Activated CD8-positive, alpha-beta memory T cell treated with anti-CD3 and anti-CD28 coated beads, Interleukin-2, amount 50 U/mL, for 24 hours (primary cell): ENCODE data around the gene WDR74.
"Not testable (repeated sequence)": the region's sequence is repeated elsewhere in the genome, so short reads cannot be mapped to it uniquely, and the experiment has no call there.

Experiments
- DNase-seq: peaks from one replicate; pipeline ENCODE4 v3.0.0-alpha.2; 2020; ENCODE audit errors: extremely low read depth

WDR74 gene

DNA sequence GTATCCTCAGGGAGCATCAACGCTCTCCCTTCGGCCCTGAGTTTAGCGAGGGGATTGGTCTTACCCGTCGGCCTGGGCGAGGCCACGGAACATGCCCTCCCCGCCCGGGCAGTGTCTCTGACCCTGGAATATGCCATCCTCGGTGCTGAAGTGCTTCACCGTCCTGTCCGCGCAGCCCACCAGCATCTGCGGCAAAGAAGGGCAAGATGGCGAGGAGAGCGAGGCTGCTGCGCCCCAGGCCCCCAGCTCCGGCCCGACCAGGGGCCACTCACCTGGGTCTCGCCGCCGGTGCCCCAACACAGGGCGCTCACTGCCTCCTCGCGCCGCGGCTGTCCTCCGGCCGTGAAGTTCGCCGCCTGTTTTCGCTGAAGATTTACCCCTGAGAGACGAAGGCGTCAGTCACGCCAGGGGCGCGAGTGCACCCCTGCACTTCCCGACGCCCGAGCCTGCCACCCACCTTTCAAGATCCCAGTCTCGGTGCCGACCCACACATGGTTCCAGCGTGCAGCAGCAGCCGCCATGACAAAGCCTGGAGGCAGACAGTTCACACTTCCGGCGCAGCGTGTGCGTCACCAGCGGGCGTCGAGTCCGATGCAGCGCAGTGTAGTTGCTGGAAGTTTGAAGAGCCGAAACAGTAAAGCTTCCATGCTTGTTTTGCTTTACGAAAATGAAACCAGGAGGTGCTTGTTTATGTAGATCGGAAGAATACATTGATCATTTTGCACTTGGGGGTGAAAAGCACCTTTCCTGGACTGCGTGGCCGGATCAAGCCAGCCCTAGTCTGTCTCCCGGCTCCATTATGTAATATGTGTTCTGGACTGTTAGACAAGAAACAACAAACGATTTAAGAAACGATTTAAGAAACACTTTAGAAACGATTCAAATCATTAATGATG, at the start of gene WDR74:
Gene WDR74 (minus strand): TSS at position 541 of the 896 bp plus-strand sequence. CDS start 20 bp downstream, at position 521.
- peak; percentile 87 for DNase-seq

DNA sequence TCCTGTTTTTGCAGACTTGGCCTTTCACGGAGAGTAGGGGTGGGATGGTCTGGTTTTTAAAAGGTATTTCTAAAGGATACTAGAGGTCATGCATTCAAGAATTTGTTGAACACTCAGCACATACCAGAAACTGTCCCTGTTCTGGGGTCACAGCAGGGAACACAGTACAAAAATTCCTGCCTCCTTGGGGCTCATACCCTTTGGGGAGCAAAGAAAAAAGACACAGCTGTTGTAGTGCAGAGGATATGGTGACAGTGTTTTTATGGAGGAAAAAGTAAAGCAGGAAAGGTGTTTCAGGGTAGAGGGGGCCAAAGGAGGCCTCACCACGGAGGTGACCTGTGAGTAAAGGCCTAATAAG, 49.7 kb upstream of the WDR74 start:
- no peak for DNase-seq

DNA sequence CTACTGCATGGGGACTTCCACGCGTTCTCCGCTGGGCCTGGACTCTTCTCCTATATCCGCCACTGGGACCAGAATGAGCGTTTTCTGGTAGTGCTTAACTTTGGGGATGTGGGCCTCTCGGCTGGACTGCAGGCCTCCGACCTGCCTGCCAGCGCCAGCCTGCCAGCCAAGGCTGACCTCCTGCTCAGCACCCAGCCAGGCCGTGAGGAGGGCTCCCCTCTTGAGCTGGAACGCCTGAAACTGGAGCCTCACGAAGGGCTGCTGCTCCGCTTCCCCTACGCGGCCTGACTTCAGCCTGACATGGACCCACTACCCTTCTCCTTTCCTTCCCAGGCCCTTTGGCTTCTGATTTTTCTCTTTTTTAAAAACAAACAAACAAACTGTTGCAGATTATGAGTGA, 49.0 kb upstream of the WDR74 start:
- DNase-seq, result no peak

DNA sequence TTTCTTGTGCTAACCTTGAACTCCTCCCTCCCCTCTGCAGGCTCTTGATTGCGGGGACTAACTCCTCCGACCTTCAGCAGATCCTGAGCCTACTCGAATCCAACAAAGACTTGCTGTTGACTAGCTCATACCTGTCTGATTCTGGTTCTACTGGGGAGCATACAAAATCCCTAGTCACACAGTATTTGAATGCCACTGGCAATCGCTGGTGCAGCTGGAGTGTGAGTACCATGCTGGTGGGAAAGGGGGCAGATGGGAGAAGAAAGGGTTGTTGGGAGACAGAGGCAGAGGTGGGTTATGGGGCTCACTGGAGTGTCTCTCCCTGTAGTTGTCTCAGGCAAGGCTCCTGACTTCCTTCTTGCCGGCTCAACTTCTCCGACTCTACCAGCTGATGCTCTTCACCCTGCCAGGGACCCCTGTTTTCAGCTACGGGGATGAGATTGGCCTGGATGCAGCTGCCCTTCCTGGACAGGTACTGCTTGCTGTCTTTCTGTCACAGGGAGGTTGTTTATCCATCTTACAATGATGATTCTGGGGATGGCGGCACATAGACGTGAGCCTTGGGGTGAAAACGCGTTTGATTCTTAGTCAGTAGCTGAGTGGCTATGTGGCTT, 45.9 kb upstream of the WDR74 start:
- no peak for DNase-seq

DNA sequence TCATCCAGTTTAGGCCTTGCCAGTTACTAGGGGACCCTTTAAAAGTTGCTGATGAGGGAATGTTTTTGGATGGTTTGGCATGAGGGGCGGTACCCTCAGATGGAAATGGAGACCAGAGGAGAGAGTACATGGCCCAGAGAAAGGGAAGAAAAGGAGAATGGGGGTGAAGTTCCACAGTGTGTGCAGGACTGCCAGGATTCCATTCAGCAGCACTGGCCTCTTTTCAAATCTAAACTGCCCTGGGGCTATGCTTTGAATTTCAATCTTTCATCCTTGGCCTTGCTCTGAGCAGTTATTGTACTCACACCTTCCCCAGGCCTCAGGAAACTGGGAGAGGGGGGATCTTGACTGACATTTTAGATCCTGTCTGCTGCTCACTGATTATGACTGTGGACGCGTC, 44.3 kb upstream of the WDR74 start:
- DNase-seq, result no peak

DNA sequence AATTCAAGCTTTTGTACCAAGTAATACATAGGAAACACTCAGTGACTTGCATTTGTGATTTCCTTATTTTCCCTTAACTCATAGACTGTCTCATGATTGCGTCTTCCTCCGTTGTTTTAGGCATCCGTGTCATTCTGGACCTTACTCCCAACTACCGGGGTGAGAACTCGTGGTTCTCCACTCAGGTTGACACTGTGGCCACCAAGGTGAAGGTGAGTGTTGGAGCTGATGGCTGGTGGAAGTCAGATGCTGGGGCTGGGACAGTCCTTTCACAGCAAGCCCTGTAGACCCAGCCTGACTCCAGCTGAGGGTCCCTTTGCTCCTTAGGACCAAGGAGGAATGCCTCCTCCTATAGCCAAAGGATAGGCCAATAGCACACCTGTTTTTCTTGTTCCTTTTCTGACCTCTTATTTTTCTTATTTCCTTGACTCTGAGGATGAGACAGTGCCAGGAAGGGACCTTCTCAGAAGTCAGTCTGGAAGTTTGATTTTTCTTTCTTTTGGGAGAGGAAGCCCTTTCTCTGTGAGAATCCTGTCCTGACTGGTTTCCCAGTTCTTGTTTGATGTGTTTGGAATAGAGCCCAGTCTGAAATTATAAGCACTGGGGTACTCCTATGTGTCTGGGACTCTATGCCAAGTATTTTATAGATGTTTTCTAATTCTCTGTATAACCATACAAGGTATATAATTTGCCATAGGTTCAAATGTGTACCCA, 43.6 kb upstream of the WDR74 start:
- DNase-seq, result no peak

DNA sequence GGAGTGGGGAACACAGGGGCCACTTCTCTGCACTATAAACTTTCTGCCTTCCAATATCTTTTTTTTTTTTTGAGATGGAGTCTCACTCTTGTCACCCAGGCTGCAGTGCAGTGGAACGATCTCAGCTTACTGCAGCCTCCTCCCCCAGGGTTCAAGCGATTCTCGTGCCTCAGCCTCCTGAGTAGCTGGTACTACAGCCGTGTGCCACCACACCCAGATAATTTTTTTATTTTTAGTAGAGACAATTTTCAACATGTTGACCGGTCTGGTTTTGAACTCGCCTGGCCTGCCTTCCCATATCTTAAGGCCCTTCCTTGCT, 43.0 kb upstream of the WDR74 start:
- DNase-seq, result no peak

DNA sequence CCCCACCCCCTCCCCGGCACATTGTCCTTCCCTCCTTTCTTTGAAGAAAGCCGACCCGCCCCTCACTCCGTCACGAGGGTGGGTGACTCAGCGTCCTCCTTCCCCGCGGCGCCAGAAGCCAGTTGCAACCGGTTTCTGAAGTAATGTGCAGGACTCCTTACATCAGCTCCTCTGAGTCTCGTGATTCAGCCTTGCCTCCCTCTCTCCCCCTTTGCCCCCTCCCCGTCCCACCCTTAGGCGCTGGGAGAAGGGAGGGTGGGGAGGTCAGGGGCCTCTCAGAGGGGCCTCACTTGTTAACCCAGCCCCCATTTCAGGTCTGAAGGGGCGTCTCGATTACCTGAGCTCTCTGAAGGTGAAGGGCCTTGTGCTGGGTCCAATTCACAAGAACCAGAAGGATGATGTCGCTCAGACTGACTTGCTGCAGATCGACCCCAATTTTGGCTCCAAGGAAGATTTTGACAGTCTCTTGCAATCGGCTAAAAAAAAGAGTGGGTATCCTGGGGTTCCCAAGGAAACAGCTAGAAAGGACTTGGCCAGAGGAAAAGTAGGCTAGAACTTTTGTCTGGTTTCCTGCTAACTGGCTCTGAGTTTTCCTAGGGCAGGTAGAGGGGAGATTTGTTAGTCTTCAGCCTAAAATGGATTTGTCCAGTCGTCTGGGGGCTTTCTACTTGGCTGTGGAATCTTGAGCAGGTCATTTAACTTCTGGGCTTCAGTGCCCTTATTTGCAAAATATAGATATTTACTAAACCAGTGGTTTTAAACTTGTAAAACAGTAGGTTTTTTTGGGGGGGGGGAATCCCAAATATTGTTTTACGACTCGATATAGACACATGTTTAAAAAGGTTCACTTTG, 42.4 kb upstream of the WDR74 start:
- DNase-seq, result peak; percentile 90

DNA sequence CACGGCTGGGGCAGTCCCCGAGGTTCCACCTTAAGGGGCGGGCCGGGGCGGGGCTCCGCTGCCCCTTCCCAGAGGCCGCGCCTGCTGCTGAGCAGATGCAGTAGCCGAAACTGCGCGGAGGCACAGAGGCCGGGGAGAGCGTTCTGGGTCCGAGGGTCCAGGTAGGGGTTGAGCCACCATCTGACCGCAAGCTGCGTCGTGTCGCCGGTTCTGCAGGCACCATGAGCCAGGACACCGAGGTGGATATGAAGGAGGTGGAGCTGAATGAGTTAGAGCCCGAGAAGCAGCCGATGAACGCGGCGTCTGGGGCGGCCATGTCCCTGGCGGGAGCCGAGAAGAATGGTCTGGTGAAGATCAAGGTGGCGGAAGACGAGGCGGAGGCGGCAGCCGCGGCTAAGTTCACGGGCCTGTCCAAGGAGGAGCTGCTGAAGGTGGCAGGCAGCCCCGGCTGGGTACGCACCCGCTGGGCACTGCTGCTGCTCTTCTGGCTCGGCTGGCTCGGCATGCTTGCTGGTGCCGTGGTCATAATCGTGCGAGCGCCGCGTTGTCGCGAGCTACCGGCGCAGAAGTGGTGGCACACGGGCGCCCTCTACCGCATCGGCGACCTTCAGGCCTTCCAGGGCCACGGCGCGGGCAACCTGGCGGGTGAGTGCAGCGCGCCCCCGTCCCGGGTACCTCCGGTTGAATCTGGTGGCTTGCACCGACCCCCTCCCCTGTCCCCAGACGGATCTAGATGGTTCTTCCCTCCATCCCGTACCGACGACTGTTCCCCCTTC, 41.6 kb upstream of the WDR74 start, which contains the start of gene SLC3A2:
Gene SLC3A2 (plus strand): TSS at position 94 of the 776 bp plus-strand sequence. CDS start 128 bp downstream, at position 222.
- peak; percentile 64 for DNase-seq

DNA sequence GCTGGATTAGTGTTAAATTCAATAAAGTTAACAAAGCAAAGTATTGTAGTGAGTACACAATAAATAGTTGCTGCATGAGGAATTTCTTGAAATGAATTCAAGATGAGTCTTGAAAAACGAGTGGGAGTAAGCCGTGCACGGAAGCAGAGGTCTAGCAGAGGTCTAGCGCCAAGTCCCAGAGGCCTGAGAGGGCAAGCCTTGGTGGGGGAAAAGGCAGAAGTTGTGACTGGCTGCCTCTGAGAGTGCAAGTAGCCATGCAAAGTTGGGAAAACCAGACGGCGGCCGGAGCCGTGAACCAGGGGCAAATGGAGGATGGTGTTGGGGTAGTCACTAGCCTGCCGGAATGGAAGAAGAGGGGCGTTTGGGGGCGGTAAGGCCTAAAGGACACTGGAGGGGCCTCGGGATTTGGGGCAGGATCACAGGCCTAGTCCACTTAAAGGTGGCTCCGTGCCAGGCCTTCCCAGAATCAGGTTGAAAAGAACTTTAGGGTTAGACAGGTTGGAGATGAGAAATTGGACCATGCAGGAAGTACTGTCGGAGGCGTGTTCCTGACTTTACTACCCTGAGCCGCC, 40.9 kb upstream of the WDR74 start:
- DNase-seq, result peak; percentile 24

DNA sequence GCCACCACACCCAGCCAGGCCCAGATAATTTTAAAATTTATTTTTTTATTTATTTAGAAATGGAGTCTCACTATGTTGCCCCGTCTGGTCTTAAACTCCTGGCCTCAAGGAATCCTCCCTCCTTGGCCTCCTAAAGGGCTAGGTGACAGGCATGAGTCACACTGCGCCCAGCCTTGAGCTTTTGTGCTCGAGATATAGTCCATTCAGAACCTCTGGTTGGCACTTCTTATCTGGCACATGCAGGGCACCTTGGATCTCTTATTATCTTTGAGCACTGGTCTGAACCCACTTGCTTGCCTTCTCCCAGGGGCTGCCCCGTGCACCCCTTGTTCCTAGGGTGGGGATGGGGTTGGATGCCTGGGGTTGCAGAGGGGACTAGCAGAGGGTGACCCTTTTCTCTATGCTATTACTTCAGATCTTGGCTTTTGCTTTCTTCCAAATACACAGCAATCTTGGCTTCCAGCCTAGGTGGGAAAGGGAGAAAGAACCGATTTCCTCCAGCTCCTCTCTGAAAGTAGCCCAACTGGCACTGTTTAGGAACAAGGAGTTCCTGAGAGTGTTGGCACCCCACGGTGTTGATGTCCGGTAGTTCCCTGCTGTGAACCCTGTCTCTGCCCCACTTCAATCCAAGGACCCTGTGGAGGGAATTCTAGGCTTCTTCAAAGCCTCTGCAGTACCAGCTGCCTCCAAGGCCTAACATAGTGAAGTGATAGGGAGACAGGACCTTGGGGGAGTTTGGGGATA, 40.0 kb upstream of the WDR74 start:
- DNase-seq, result no peak

DNA sequence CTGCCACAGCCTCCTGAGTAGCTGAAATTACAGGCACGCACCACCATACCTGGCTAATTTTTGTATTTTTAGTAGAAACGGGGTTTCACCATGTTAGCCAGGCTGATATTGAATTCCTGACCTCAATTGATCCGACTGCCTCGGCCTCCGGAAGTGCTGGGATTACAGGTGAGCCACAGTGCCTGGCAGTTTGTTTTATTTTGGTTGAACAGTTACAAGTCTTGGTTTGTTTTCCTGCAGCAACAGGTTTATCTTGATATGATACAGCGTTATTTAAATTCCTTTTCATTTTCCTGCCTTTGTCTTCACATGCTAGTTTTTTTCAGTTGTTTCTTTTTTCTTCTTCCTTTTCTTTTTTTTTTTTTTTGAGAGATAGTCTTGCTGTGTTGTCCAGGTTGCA, 37.3 kb upstream of the WDR74 start:
- DNase-seq, result no peak

DNA sequence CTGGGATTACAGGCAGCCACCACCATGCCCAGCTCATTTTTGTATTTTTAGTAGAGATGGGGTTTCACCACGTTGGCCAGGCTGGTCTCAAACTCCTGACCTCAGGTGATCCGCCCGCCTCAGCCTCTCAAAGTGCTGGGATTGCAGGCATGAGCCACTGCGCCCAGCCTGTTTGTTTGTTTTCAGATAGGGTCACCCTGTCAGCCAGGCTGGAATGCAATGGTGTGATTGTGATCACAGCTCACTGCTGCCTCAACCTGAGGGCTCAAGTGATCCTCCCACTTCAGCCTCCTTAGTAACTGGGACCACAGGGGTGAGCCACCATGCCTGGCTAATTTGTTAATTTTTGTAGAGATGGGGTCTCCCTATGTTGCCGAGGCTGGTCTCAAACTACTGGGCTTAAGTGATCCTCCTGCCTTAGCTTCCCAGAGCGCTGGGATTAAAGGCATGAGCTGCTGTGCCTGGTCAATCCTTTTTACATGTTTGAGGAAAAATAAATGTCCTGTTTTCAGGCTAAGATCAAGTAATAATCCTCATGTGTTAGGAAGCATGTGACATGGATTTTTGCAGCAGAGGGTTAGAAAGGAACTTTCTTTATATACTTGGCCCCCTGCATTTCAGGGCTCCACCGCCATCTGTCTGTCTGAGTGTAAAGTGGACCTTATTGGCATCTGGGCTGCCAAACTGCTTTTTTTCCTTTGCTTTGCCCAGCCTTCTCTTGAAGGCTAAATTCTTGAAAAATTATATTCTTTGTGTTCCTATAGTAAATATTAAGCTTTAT, 36.5 kb upstream of the WDR74 start:
- no peak for DNase-seq

DNA sequence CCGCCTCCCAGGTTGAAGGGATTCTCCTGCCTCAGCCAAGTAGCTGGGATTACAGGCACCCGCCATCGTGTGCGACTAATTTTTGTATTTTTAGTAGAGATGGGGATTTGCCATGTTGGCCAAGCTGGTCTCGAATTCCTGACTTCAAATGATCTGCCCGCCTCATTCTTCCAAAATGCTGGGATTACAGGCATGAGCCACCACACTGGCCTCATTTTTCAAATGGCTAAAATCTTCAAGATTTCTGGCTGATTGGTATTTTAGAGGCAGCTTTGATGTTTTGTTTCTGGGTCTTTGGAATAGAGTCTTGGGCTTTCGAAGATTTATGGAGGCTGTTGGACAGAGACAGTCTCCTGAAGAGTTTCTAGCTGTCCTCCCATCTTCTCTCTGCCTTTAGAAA, 35.5 kb upstream of the WDR74 start:
- DNase-seq, result no peak

DNA sequence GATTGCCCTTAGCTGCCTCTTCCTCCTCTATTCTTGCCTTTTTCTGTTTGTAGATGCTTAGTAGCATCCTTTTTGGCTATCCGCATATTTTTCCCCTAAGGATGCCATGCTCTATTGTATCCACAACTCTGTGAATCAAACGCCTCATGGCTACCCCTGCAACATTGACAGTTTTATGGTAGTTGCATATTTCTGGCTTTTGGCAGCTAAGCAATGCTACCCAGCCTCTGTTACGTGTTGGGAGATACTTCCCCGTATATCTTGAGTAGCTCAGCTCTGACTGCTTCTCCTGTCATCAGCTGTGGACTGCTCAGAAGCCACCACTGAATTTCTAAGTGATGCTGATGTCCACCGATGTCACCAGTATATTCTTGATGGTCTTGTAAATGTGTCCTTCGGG, 26.2 kb upstream of the WDR74 start:
- no peak for DNase-seq

DNA sequence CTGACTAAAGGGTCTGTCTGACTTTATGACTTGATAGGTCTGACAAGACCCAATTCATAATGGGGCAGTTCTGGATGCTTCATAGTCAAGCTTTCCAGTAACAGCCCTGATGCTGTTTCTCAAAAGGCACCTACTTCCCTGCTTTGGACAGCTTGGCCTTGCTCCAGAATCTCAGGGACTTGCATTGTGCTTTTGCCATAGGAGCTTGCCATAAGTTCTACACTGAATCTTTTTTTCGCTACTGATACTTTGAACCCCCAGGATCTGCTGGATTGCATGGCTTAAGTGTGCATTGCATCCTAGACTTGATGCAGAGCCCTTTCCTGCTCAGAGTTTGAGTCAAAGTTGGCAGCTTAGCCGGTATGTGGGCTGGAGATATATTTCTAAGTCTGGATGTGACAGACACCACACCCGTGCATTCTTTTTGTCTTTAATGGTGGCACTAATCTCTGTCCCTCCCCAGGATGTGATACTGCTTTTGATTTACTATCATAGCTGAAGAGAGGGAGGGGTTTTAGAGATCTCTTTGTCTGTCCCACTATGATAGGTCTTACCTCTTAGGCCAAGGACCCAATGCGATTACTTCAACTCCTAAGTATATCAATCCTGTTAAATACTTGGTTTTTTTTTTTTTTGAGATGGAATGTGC, 24.4 kb upstream of the WDR74 start:
- no peak for DNase-seq

DNA sequence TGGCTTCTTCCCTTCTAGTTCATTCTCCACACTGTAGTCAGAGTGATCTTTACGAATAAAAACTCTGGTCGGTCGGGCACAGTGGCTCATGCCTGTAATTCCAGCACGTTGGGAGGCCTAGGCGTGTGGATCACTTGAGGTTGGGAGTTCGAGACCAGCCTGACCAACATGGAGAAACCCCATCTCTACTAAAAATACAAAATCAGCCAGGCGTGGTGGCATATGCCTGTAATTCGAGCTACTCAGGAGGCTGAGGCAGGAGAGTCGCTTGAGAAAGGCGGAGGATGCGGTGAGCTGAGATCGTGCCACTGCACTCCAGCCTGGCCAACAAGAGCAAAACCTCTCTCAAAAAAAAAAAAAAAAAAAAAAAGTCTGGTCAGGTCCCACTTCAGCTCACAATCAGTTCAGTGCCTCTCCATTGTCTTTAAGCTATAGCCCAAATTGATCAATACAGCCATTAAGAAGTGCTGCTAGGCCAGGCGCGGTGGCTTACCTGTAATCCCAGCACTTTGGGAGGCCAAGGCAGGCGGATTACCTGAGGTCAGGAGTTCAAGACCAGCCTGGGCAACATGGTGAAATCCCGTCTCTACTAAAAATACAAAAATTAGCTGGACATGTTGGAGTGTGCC, 22.3 kb upstream of the WDR74 start:
- not testable (repeated sequence) for DNase-seq
